PC-3 (cell line): ENCODE results near the gene CNP.

ENCODE experiments used
- CTCF ChIP-seq: fragments of 300-600 bp; sonication (generic); conservative IDR thresholded peaks from 2 replicates; pipeline ENCODE4 v1.5.1; 2017; ENCODE audit warnings: antibody characterized with exemption, low read depth, mild to moderate bottlenecking, low read length
- EZH2 ChIP-seq: fragments of 300-600 bp; sonication (generic); IDR thresholded peaks from one replicate; pipeline ENCODE4 v1.6.1; 2017; ENCODE audit warnings: antibody characterized with exemption, mild to moderate bottlenecking, low read length; ENCODE audit not compliant: unreplicated experiment

- TF ChIP-seq CTCF (no peak), EZH2 (no peak)
Measured at GRCh38 chr17:41968676-41969075, 2.1 kb downstream of the CNP start.
